Measurements from ENCODE around the gene CRYL1.

GRCh38 chr13:20457670-20458069, 68.0 kb downstream of the CRYL1 start:
- TF ChIP-seq ZNF311 (tag by site-specific recombination; IDR thresholded peaks at IDR 0.05; ENCODE audit: borderline replicate concordance) (no peak), REPIN1 (tag by site-specific recombination; IDR thresholded peaks at IDR 0.05; ENCODE audit: low read depth) (no peak), ZNF670 (tag by site-specific recombination; IDR thresholded peaks at IDR 0.05; ENCODE audit: low read depth) (no peak), CTCF (tag by site-specific recombination; IDR thresholded peaks at IDR 0.05) (no peak), YY1 (tag by site-specific recombination; IDR thresholded peaks at IDR 0.05) (no peak), ZNF24 (tag by site-specific recombination; IDR thresholded peaks at IDR 0.05) (no peak), INSM2 (tag by site-specific recombination; IDR thresholded peaks at IDR 0.05) (no peak), ZNF513 (tag by site-specific recombination; IDR thresholded peaks at IDR 0.05) (no peak), ZNF16 (tag by site-specific recombination; IDR thresholded peaks at IDR 0.05; ENCODE audit: low read depth) (no peak), ZBTB21 (tag by site-specific recombination; IDR thresholded peaks at IDR 0.05) (no peak)
